Astrocyte of the spinal cord (primary cell): ENCODE results near the gene CHST14.

ENCODE experiments used
- DNase-seq: peaks from one replicate; pipeline ENCODE4 v3.0.0; 2011; ENCODE audit warnings: low read depth, low spot score
- H3K4me3 ChIP-seq: 2 replicates; pipeline ENCODE4 v1.5.1; 2011; ENCODE audit warnings: low read depth, mild to moderate bottlenecking, low read length, moderate library complexity
- CTCF ChIP-seq: IDR thresholded peaks from 2 replicates; pipeline ENCODE4 v1.5.1; 2012; ENCODE audit warnings: low read depth, mild to moderate bottlenecking, low read length, inconsistent platforms
- in situ Hi-C: cut with HindIII; loops from 2 replicates; pipeline ENCODE4 v1.10.0; 2017; ENCODE audit warnings: low sequenced_read_pairs

The CHST14 gene

GRCh38 chr15:40487816-40488682, 17.3 kb downstream of the CHST14 start:
- DNase-seq = no peak
- no peak for TF ChIP-seq CTCF
- in situ Hi-C loops = no loop called here
- H3K4me3 ChIP-seq = no peak overlapping the region

DNA sequence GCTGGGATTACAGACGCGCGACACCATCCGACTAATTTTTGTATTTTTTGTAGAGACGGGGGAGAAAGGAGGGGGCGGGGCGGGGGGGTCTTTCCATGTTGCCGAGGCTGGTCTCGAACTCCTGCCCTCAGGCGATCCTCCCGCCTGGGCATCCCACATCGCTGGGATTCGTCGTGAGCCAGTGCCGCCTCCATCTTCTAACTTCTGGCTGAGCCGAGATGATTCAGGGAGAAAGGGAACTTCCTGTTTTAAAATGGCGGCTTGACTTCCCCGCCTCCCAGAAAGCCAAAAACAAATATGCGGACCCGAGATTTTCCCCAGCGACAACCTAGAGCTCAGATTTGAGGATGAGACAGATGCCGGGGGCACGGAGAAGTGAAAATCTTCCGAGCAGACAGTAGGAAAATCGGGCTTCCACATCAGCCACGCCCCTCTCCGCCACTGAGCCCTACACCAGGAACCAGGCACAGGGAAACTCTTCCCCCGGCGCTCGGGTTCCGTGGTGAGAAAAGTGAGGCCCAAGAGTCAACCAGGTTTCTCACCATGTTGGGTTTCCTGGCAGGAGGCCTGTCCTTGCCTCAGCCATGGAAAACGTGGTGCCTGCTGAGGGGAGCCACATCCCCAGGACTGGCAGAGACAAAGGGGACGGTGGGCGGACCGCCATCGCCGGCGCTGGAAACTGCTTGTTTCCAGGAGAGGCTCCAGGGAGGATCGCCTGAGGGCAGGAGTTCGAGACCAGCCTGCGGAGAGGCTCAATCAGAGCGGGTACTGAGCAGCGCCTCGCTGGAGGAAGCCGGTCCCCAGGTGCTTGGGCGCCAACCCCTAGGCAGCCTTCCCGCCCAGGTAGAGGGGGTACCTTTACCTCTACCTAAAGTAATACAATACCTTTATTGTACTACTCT, 18.7 kb downstream of the CHST14 start:
- DNase-seq = no peak
- H3K4me3 ChIP-seq = no peak overlapping the region
- no peak for TF ChIP-seq CTCF
- in situ Hi-C loops = no loop called here

GRCh38 chr15:40493089-40493840, 22.5 kb downstream of the CHST14 start:
- DNase-seq = no peak
- in situ Hi-C loops = no loop called here
- H3K4me3 ChIP-seq = no peak overlapping the region
- no peak for TF ChIP-seq CTCF

DNA sequence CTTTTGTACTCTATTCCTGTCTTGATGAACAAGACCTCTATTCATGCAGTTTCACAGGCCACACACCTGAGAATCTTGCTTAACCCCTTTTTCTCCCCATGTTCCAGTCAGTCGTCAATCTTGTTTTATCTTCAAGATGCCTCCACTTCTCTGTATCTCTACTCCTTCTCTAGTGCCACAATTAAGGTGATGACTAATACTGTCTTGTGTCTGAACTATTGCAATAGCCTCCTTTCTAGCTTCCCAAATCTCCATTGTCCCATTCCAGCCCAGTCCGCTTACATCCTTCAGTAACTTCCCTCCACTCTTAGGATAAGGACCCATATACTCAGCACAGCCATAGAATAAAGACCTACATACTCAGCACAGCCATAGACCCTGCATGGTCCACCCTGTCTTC, 24.7 kb downstream of the CHST14 start:
- no peak overlapping the region for H3K4me3 ChIP-seq
- TF ChIP-seq CTCF = no peak
- no peak for DNase-seq
- in situ Hi-C loops = no loop called here

- H3K4me3 ChIP-seq = no peak overlapping the region
- peak; percentile 71 for DNase-seq
- no peak for TF ChIP-seq CTCF
- in situ Hi-C loops = no loop called here
Observed at GRCh38 chr15:40498418-40498817, 27.6 kb downstream of the CHST14 start.

DNA sequence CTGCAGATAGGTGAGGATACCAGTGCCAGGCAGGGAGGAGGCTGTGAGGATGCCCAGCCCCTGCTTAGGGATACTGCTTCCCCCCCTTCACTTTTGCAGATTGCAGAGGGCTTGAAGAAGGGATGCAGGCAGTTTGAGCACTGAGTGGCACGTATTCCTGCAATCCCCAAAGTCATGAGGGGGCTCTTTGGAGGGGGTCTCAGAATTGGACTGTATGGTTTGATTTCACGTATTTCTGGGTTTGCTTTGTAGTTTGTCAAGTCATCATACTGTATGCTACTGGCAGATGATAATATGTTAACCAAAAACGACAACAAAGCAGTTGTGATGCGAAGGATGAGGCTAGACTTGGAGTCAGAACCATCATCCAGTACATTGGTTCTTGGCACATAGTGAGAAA, 28.1 kb downstream of the CHST14 start:
- no peak for DNase-seq
- no peak for TF ChIP-seq CTCF
- no peak overlapping the region for H3K4me3 ChIP-seq
- in situ Hi-C loops = no loop called here
